GM06990 (cell line): Measurements from ENCODE around the gene RHOBTB1.
A peak's percentile ranks its signal among the peaks of the same experiment; 100 is the strongest.

Experiments
- DNase-seq: peaks from one replicate; pipeline ENCODE4 v3.0.0-alpha.2; 2011; ENCODE audit not compliant: insufficient read length; ENCODE audit errors: extremely low read depth
- H3K27me3 ChIP-seq: replicated peaks from 2 replicates; pipeline ENCODE4 v1.6.0; 2011; ENCODE audit warnings: low read length; ENCODE audit not compliant: control insufficient read depth, insufficient read depth
- H3K36me3 ChIP-seq: 2 replicates; pipeline ENCODE4 v1.5.1; 2011; ENCODE audit warnings: low read length; ENCODE audit not compliant: control insufficient read depth, insufficient read depth
- H3K4me3 ChIP-seq: replicated peaks from 2 replicates; pipeline ENCODE4 v1.5.1; 2011; ENCODE audit warnings: low read depth, mild to moderate bottlenecking, control low read depth, low read length
- CTCF ChIP-seq: IDR thresholded peaks from 2 replicates; pipeline ENCODE4 v1.5.1; 2011; ENCODE audit warnings: low read length, control low read depth, mild to moderate bottlenecking, inconsistent platforms; ENCODE audit not compliant: insufficient read depth, poor library complexity, severe bottlenecking

RHOBTB1 gene

GRCh38 chr10:60892571-60892970 is 51.4 kb downstream of the RHOBTB1 start:
- no peaks in the 10 kb centered on the region for H3K36me3 ChIP-seq
- no peak for TF ChIP-seq CTCF

GRCh38 chr10:60890811-60891210 is 53.2 kb downstream of the RHOBTB1 start:
- no peak overlapping the region for H3K4me3 ChIP-seq
- no peaks in the 10 kb centered on the region for H3K36me3 ChIP-seq
- no peak for TF ChIP-seq CTCF
- DNase-seq, result no peak
- H3K27me3 ChIP-seq, result no peaks in the 10 kb centered on the region; the same call in 1 of the 2 replicates

More at GRCh38 chr10:60892571-60892970, 51.4 kb downstream of the RHOBTB1 start:
- no peak for DNase-seq
- H3K27me3 ChIP-seq, result no peaks in the 10 kb centered on the region; the same call in 1 of the 2 replicates
- no peak overlapping the region for H3K4me3 ChIP-seq

GRCh38 chr10:60883187-60883586 is 60.8 kb downstream of the RHOBTB1 start:
- DNase-seq, result no peak

GRCh38 chr10:60878224-60878623 is 65.8 kb downstream of the RHOBTB1 start:
- no peak for DNase-seq
- H3K27me3 ChIP-seq, result no peaks in the 10 kb centered on the region
- no peaks in the 10 kb centered on the region for H3K36me3 ChIP-seq
- no peak for TF ChIP-seq CTCF
- no peak overlapping the region for H3K4me3 ChIP-seq

More at GRCh38 chr10:60883187-60883586, 60.8 kb downstream of the RHOBTB1 start:
- Histone ChIP-seq H3K27me3 (no peaks in the 10 kb centered on the region), H3K36me3 (no peaks in the 10 kb centered on the region), H3K4me3 (no peak overlapping the region)
- peak; percentile 65 for TF ChIP-seq CTCF

GRCh38 chr10:60877777-60878120 is 66.2 kb downstream of the RHOBTB1 start:
- no peak for DNase-seq
- no peaks in the 10 kb centered on the region for H3K36me3 ChIP-seq
- H3K27me3 ChIP-seq, result no peaks in the 10 kb centered on the region
- no peak overlapping the region for H3K4me3 ChIP-seq
- TF ChIP-seq CTCF, result no peak

GRCh38 chr10:60877061-60877776 is 66.8 kb downstream of the RHOBTB1 start:
- no peaks in the 10 kb centered on the region for H3K36me3 ChIP-seq
- TF ChIP-seq CTCF, result no peak
- no peak overlapping the region for H3K4me3 ChIP-seq
- DNase-seq, result no peak
- H3K27me3 ChIP-seq, result no peaks in the 10 kb centered on the region
